Mucosa of gallbladder (tissue), 1 donor: Measurements from ENCODE around the gene PTPN21. TPM values are rescaled to one million over a fixed set of nuclear protein-coding genes. Genes with fewer than 3 reads are reported as not detected.

ENCODE experiments used
- DNase-seq: peaks from one replicate; pipeline ENCODE4 v3.0.0-alpha.2; 2020; ENCODE audit warnings: low spot score
- total RNA-seq: library from RNA; stranded (reverse); gene quantifications from one replicate; pipeline ENCODE4 v1.2.1, GENCODE V29; 2021
- donor health status: DM: no; HTN: no; CAD: no.

The PTPN21 gene
- total RNA-seq, 1 donor from 2014 or later = 33.7 TPM

DNA sequence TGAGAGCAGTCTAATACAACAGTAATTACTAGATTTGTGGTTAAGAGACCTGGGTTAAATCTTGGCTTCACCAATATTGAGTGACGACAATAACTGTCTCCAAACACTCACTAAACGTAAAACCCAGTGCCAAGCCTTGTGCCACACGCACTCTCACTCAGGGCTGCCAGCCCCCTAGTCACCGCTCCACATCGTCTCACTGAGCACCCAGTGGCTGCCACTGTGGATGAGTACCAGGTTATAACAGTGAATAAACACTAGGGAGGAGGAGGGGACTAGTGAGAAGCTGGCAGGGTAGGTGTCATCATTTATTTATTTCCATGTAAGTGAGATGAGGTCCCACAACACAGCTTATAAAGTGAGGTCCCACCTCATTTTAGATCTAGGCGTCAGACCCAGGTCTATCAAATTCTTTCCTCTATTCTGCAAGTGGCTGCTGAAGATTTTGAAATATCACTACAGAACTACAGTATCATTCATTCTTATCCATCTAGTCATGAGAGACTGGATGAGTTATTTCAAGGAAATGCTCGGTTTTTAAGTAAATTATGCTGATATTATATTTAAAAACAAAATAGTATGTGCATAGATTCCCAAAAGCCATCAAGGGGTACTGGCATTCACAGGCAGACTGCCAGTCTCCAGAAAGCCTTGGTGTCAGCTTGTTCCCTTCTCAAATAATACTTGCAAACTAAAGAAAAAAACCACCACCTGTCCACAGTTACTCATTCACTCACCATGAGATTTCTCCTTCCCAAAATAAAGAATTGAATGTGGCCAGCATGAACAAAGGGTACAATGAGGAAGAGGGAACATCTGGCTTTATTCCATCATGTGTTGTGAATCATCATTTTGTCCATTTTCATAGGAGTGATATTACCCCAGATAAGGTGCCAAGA is 84.0 kb downstream of the PTPN21 start:
- no peak for DNase-seq

DNA sequence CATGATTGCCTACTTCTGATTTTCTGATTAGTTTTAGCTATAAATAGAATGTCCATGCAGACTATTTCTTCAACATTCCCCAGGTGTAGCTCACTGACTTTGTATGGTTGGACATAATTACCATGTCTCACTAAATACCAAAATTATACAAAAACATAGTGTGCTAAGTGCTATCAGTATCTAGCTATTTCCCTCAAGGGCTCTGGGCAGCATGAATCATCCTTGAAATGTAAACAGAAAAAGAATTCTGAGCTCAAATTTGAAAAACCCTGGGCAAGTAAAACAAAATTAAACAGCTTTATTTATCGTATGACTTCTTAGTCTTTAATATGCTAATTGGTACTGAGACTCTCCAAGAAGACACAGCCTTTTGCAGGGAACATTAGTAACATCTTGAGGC is 86.4 kb downstream of the PTPN21 start:
- DNase-seq = no peak

GRCh38 chr14:88463318-88463717 is 91.5 kb downstream of the PTPN21 start:
- no peak for DNase-seq

GRCh38 chr14:88454886-88455285 is 99.9 kb downstream of the PTPN21 start:
- DNase-seq = no peak

- DNase-seq = no peak
These were observed 102.6 kb downstream of the PTPN21 start for GRCh38 chr14:88452231-88452630.

- no peak for DNase-seq
These were observed 115.7 kb downstream of the PTPN21 start for GRCh38 chr14:88439088-88439487.

DNA sequence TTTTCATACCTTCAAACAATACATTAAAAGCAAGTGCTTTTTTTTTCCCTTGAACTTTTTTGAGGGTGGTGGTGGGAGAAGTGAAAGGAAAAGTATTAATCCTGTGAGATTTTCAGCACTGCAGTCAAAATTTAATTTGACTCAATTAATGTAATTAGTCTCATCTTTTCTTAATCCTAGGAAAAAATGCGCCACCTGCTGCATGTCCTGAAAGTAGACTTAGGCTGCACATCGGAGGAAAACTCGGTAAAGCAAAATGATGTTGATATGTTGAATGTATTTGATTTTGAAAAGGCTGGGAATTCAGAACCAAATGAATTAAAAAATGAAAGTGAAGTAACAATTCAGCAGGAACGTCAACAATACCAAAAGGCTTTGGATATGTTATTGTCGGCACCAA is 117.1 kb downstream of the PTPN21 start:
- DNase-seq = no peak

- DNase-seq = no peak
These were observed 123.8 kb downstream of the PTPN21 start for GRCh38 chr14:88430976-88431375.

GRCh38 chr14:88426271-88426670 is 128.5 kb downstream of the PTPN21 start:
- no peak for DNase-seq

GRCh38 chr14:88424573-88424972 is 130.2 kb downstream of the PTPN21 start:
- no peak for DNase-seq

- DNase-seq = no peak
These were observed 131.7 kb downstream of the PTPN21 start for GRCh38 chr14:88422919-88423650.

GRCh38 chr14:88422047-88422446 is 132.8 kb downstream of the PTPN21 start:
- no peak for DNase-seq

DNA sequence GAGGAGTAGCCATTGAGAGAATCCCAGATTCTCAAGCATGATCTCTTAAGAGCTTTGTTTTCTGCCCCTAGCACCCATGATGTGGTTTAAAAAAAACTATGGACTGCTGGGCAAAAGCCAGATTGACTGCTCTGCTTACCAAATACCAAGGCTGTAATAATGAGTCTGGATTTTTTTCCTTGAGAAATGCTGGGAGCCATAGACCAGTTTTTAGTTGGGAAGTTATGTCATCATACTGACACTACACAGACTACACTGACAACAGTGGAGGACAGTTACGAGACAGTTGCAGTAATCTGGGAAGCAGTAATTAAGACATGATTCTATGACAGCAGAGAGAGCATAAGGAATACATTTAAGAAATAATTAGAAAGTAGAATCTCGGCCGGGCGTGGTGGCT is 133.5 kb downstream of the PTPN21 start:
- no peak for DNase-seq

DNA sequence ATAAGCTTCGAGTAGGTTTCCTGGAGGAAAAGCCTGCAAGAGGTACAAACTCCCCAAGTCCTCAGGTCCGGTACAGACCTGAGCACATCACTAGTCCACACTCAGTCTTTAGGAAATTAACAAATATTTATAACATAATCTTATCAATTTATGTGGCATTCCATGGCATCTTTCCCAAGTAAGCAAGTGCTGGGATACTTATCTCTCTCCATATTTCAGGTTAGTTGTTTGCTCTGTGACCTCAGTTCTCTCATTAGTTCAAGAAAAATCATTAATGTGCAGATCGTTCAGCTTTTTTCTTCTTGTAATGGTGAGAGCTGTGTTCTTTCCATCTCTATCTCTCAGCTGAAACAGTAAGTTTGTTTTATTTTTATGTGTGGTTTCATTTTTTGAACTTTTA is 134.6 kb downstream of the PTPN21 start:
- DNase-seq = no peak

- DNase-seq = no peak
These were observed 137.2 kb downstream of the PTPN21 start for GRCh38 chr14:88417594-88417993.

Other genes with a start within 250 kb of the PTPN21 start
- 0.60 TPM for gene KCNK10, start 231.7 kb downstream of the PTPN21 start, total RNA-seq
- gene SPATA7, start 169.3 kb downstream of the PTPN21 start, total RNA-seq = 17.9 TPM
- 50.5 TPM for gene ZC3H14, start 8.0 kb upstream of the PTPN21 start, total RNA-seq
- 1.7 TPM for gene EML5, start 237.9 kb upstream of the PTPN21 start, total RNA-seq